LNCAP (cell line): ENCODE measurements around the gene NKRF.

Experiments used
- TF ChIP-seq, protein P1 (sequence below): fragments of 450-650 bp; IDR thresholded peaks from 2 replicates; pipeline ENCODE4 v1.5.1; 2017; ENCODE audit warnings: mild to moderate bottlenecking

Gene NKRF

GRCh38 chrX:119605464-119606279, 552 bp downstream of the NKRF start:
- TF ChIP-seq, protein P1, sequence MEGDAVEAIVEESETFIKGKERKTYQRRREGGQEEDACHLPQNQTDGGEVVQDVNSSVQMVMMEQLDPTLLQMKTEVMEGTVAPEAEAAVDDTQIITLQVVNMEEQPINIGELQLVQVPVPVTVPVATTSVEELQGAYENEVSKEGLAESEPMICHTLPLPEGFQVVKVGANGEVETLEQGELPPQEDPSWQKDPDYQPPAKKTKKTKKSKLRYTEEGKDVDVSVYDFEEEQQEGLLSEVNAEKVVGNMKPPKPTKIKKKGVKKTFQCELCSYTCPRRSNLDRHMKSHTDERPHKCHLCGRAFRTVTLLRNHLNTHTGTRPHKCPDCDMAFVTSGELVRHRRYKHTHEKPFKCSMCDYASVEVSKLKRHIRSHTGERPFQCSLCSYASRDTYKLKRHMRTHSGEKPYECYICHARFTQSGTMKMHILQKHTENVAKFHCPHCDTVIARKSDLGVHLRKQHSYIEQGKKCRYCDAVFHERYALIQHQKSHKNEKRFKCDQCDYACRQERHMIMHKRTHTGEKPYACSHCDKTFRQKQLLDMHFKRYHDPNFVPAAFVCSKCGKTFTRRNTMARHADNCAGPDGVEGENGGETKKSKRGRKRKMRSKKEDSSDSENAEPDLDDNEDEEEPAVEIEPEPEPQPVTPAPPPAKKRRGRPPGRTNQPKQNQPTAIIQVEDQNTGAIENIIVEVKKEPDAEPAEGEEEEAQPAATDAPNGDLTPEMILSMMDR: no peak

- TF ChIP-seq, protein P1: no peak
Observed at GRCh38 chrX:119604766-119605463, 1.3 kb downstream of the NKRF start.

DNA sequence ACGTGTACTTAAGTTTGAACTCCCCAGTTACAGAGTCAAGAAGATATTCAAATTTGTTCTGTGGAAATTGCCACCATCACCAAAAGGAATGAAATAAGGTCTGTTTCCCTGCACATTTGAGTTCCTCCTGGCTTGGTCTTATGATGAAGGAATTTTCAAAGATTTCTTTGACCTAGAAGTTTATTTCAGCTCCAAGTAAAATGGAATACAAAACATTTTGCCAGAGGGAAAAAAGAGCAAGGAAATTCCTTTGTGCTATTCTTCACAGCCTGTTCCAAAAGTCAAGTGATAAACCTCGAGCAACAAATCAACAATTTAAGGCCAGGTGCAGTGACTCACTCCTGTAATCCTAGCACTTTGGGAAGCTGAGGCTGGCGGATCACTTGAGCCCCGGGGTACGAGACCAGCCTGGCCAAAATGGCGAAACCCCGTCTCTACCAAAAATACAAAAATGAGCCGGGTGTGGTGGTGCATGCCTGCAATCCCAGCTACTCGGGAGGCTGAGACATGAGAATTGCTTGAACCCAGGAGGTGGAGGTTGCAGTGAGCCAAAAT, 3.4 kb downstream of the NKRF start:
- TF ChIP-seq, protein P1: no peak

- TF ChIP-seq, protein P1: no peak
Observed at GRCh38 chrX:119589810-119590209, 16.4 kb downstream of the NKRF start.

DNA sequence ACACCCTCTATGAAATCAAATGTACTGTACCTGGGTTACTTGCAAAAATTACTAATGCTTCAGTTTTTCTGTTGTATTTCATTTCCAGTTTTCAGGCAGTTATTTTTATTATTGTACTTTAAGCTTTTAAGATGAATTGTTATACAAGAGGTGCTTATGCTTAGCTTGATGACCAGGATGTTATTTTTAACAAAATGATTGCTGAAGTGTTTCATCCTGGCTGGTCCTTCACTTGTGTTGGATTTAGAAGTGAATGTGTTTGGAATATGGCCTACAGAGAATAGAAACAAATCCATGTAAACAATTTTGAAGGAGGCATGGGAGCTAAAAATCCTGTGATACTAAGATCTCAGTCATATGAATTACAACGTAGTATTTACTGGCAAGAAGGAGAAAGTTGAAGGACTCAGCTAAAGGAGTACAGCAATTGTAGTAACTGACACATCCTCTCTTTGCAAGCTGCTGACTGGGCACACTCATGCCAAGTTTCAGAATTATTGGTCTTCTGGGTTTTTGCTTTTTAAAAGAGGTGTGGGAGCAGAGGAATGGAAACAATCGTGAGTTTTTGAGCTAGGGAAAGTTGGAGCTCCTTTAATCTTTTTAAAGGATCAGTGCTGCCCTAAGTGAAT, 22.7 kb downstream of the NKRF start:
- TF ChIP-seq, protein P1: no peak

DNA sequence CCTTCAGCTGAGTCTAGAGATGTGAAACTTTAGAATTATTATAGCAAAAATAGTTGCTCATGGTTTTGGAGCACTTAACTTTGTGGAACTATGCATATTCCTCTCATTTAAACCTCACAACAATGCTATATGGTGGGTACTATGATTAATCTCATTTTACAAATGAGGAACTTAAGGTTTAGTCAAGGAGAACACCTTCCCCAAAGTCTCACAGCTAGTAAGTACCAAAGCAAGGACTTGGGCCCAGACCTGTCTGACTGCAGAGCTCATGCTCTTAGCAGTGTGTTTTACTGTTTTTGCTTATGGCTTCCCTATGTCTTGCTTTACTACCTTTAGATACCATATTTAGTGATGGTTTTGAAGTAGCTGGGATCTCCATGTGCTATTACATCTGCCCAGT, 26.8 kb downstream of the NKRF start:
- TF ChIP-seq, protein P1: no peak
